HCEC 1CT (cell line): ENCODE data around the gene MACC1.
A peak's percentile ranks its signal among the peaks of the same experiment; 100 is the strongest.
"Not testable (repeated sequence)": the region's sequence is repeated elsewhere in the genome, so short reads cannot be mapped to it uniquely, and the experiment has no call there.

Experiments
- DNase-seq: peaks from one replicate; pipeline ENCODE4 v3.0.0-alpha.2; 2017

The MACC1 gene

GRCh38 chr7:20122653-20123316 lies 94.4 kb downstream of the MACC1 start:
- DNase-seq, result not testable (repeated sequence)

GRCh38 chr7:20122073-20122472 lies 95.1 kb downstream of the MACC1 start:
- no peak for DNase-seq

- no peak for DNase-seq
Measured at GRCh38 chr7:20121404-20121803, 95.8 kb downstream of the MACC1 start.

GRCh38 chr7:20120611-20121168 lies 96.5 kb downstream of the MACC1 start:
- DNase-seq, result not testable (repeated sequence)

- no peak for DNase-seq
Measured at GRCh38 chr7:20116869-20117268, 100.3 kb downstream of the MACC1 start.

- no peak for DNase-seq
Measured at GRCh38 chr7:20114468-20114867, 102.7 kb downstream of the MACC1 start.

GRCh38 chr7:20113427-20114027 lies 103.7 kb downstream of the MACC1 start:
- no peak for DNase-seq

GRCh38 chr7:20112696-20113095 lies 104.5 kb downstream of the MACC1 start:
- DNase-seq, result no peak

GRCh38 chr7:20111821-20112542 lies 105.2 kb downstream of the MACC1 start:
- no peak for DNase-seq

GRCh38 chr7:20107582-20107981 lies 109.6 kb downstream of the MACC1 start:
- no peak for DNase-seq

- DNase-seq, result no peak
Measured at GRCh38 chr7:20104696-20105095, 112.5 kb downstream of the MACC1 start.

- no peak for DNase-seq
Measured at GRCh38 chr7:20102982-20103381, 114.2 kb downstream of the MACC1 start.

- no peak for DNase-seq
Measured at GRCh38 chr7:20095862-20096261, 121.3 kb downstream of the MACC1 start.

- DNase-seq, result no peak
Measured at GRCh38 chr7:20095436-20095835, 121.7 kb downstream of the MACC1 start.

GRCh38 chr7:20089431-20089830 lies 127.8 kb downstream of the MACC1 start:
- DNase-seq, result no peak

GRCh38 chr7:20085086-20085485 lies 132.1 kb downstream of the MACC1 start:
- peak; percentile 17 for DNase-seq
